Measurements from ENCODE around the gene STARD9. TPM values are rescaled to one million over a fixed set of nuclear protein-coding genes. Genes with fewer than 3 reads are reported as not detected.

STARD9 gene
- total RNA-seq, 1 donor from 2014 or later, result 1.6 TPM

- Histone ChIP-seq H3K27me3 (ENCODE audit: control insufficient read depth, insufficient read depth, low read length) (no peaks in the 10 kb centered on the region), H3K36me3 (ENCODE audit: control insufficient read depth, insufficient read depth, low read length) (no peaks in the 10 kb centered on the region), H3K4me3 (ENCODE audit: low read depth, low read length) (no peak overlapping the region)
- peak; percentile 90 for DNase-seq (ENCODE audit: low read depth)
- peak; percentile 69 for TF ChIP-seq CTCF (IDR thresholded peaks at IDR 0.05; ENCODE audit: insufficient read depth, low read length, severe bottlenecking)
- peak; percentile 95 for FAIRE-seq
These were observed 75.0 kb downstream of the STARD9 start for GRCh38 chr15:42650208-42651066.

- no peak for FAIRE-seq
These were observed 90.4 kb downstream of the STARD9 start for GRCh38 chr15:42665827-42666226.

GRCh38 chr15:42667855-42668254, 92.4 kb downstream of the STARD9 start:
- no peaks in the 10 kb centered on the region for H3K36me3 ChIP-seq (ENCODE audit: control insufficient read depth, insufficient read depth, low read length)
- H3K27me3 ChIP-seq (ENCODE audit: control insufficient read depth, insufficient read depth, low read length), result no peaks in the 10 kb centered on the region
- TF ChIP-seq CTCF (IDR thresholded peaks at IDR 0.05; ENCODE audit: insufficient read depth, low read length, severe bottlenecking), result no peak
- no peak overlapping the region for H3K4me3 ChIP-seq (ENCODE audit: low read depth, low read length)
- FAIRE-seq (no peak), DNase-seq (ENCODE audit: low read depth) (no peak)

More at GRCh38 chr15:42665827-42666226, 90.4 kb downstream of the STARD9 start:
- DNase-seq (ENCODE audit: low read depth), result no peak
- no peak for TF ChIP-seq CTCF (IDR thresholded peaks at IDR 0.05; ENCODE audit: insufficient read depth, low read length, severe bottlenecking)
- no peaks in the 10 kb centered on the region for H3K36me3 ChIP-seq (ENCODE audit: control insufficient read depth, insufficient read depth, low read length)
- H3K27me3 ChIP-seq (ENCODE audit: control insufficient read depth, insufficient read depth, low read length), result no peaks in the 10 kb centered on the region
- no peak overlapping the region for H3K4me3 ChIP-seq (ENCODE audit: low read depth, low read length)

- no peak for FAIRE-seq
These were observed 95.0 kb downstream of the STARD9 start for GRCh38 chr15:42670451-42670850.

GRCh38 chr15:42672444-42672843, 97.0 kb downstream of the STARD9 start:
- H3K36me3 ChIP-seq (ENCODE audit: control insufficient read depth, insufficient read depth, low read length), result no peaks in the 10 kb centered on the region
- H3K27me3 ChIP-seq (ENCODE audit: control insufficient read depth, insufficient read depth, low read length), result no peaks in the 10 kb centered on the region
- no peak for DNase-seq (ENCODE audit: low read depth)
- no peak overlapping the region for H3K4me3 ChIP-seq (ENCODE audit: low read depth, low read length)
- no peak for FAIRE-seq
- no peak for TF ChIP-seq CTCF (IDR thresholded peaks at IDR 0.05; ENCODE audit: insufficient read depth, low read length, severe bottlenecking)

More at GRCh38 chr15:42670451-42670850, 95.0 kb downstream of the STARD9 start:
- Histone ChIP-seq H3K27me3 (ENCODE audit: control insufficient read depth, insufficient read depth, low read length) (no peaks in the 10 kb centered on the region), H3K4me3 (ENCODE audit: low read depth, low read length) (no peak overlapping the region), H3K36me3 (ENCODE audit: control insufficient read depth, insufficient read depth, low read length) (no peaks in the 10 kb centered on the region)
- DNase-seq (ENCODE audit: low read depth), result no peak
- no peak for TF ChIP-seq CTCF (IDR thresholded peaks at IDR 0.05; ENCODE audit: insufficient read depth, low read length, severe bottlenecking)
